A673 (cell line): ENCODE measurements around the gene NELL1.

Experiments used
- EZH2 ChIP-seq: fragments of 200-600 bp; sonication (generic); IDR thresholded peaks from 2 replicates; pipeline ENCODE4 v1.6.1; 2017; ENCODE audit warnings: borderline replicate concordance, low read depth, mild to moderate bottlenecking, mixed read lengths, antibody characterized with exemption, low read length; ENCODE audit not compliant: poor library complexity, severe bottlenecking
- TF ChIP-seq, protein P1 (sequence below): fragments of 300-800, 200-600 bp; sonication (generic); conservative IDR thresholded peaks from 2 replicates; pipeline ENCODE4 v1.5.1; 2017; ENCODE audit warnings: low read depth, mild to moderate bottlenecking, antibody characterized with exemption, low read length, moderate library complexity, mixed read lengths

DNA sequence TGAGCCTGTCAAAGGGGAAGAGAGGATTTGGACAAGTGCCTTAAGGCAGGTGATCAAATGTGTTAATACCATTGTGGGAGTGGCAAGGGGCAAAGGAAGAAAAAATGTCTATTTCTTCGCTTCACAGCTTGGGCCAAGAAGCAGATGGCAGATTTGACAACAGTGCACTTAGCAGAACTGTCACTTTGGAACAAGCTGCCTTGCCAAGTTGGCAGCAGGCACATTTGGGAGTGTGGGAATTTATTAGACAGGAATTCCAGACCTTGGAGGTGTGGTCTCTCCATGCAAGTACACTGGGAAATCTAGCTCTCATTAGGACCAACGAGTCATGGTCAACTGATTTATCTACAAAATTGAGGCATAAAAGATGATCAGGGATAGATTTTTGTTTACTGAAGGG, 265.1 kb downstream of the NELL1 start:
- TF ChIP-seq, protein P1, sequence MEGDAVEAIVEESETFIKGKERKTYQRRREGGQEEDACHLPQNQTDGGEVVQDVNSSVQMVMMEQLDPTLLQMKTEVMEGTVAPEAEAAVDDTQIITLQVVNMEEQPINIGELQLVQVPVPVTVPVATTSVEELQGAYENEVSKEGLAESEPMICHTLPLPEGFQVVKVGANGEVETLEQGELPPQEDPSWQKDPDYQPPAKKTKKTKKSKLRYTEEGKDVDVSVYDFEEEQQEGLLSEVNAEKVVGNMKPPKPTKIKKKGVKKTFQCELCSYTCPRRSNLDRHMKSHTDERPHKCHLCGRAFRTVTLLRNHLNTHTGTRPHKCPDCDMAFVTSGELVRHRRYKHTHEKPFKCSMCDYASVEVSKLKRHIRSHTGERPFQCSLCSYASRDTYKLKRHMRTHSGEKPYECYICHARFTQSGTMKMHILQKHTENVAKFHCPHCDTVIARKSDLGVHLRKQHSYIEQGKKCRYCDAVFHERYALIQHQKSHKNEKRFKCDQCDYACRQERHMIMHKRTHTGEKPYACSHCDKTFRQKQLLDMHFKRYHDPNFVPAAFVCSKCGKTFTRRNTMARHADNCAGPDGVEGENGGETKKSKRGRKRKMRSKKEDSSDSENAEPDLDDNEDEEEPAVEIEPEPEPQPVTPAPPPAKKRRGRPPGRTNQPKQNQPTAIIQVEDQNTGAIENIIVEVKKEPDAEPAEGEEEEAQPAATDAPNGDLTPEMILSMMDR: no peak
- TF ChIP-seq EZH2: no peak
